Mucosa of descending colon (tissue), 3 donors: ENCODE measurements around the gene MFAP2. TPM values are rescaled to one million over a fixed set of nuclear protein-coding genes. Genes with fewer than 3 reads are reported as not detected.
A peak's percentile ranks its signal among the peaks of the same experiment; 100 is the strongest.

Experiments used
- ATAC-seq: fragments of 200-7000 bp; cut with Tn5 transposase; one replicate; pipeline ENCODE4 v1.9.1; 2020; ENCODE audit warnings: mild to moderate bottlenecking, moderate library complexity
- DNase-seq, 3 donors: peaks; one replicate each; pipeline ENCODE4 v3.0.0-alpha.2; 2020
- H3K36me3 ChIP-seq: fragments of 200-600 bp; one replicate; pipeline ENCODE4 v1.8.0; 2021; ENCODE audit warnings: low read depth, mild to moderate bottlenecking
- H3K4me1 ChIP-seq: fragments of 200-600 bp; one replicate; pipeline ENCODE4 v1.8.0; 2021; ENCODE audit warnings: low read depth, mild to moderate bottlenecking
- H3K4me3 ChIP-seq: fragments of 200-600 bp; one replicate; pipeline ENCODE4 v1.8.0; 2021; ENCODE audit warnings: mild to moderate bottlenecking
- H3K9me3 ChIP-seq: fragments of 200-600 bp; one replicate; pipeline ENCODE4 v1.8.0; 2021; ENCODE audit warnings: mild to moderate bottlenecking
- CTCF ChIP-seq: fragments of 200-600 bp; IDR thresholded peaks from one replicate; pipeline ENCODE4 v1.8.0; 2022; ENCODE audit warnings: antibody characterized with exemption, mild to moderate bottlenecking
- intact Hi-C, 2 donors: fragments of 100-400 bp; cut with DNase I in 1 of 2; cut with micrococcal nuclease in 1 of 2; formaldehyde crosslinking; loops; one replicate each; pipeline versions ENCODE4 v1.11.0 to v1.11.1; 2022; cut with DNase I, micrococcal nuclease
- total RNA-seq, 3 donors: library from RNA; stranded (reverse); fragmentation: NEBNext Ultra II Directional in 2 of 3; extraction: Animal tissue kit (Norgen Biotek cat#: 25700) in 2 of 3; gene quantifications; one replicate each; pipeline versions ENCODE4 v1.2.1 to v1.2.4, GENCODE V29; 2021 to 2023
- donor health status: DM: no; HTN: no; CAD: no; lungs with moderate emphysema.
- donor health status: DM: no; HTN: no; CAD: no.
- donor health status: DM: no; HTN: yes; CAD: no.

Gene MFAP2
- total RNA-seq, 3 donors from 2014 or later = 2.4 to 6.3 (median 5.4) TPM

- no peak for TF ChIP-seq CTCF
- no peaks in the 10 kb centered on the region for H3K9me3 ChIP-seq
- H3K4me3 ChIP-seq = no peak overlapping the region
- H3K4me1 ChIP-seq = peaks cover 4% of the 10 kb centered on the region
- intact Hi-C loops = no loop called here
- no peaks in the 10 kb centered on the region for H3K36me3 ChIP-seq
- DNase-seq (no peak), ATAC-seq (no peak)
Observed at GRCh38 chr1:16975211-16975610, 5.2 kb downstream of the MFAP2 start.

GRCh38 chr1:16973215-16973614 is 7.2 kb downstream of the MFAP2 start:
- H3K4me1 ChIP-seq = no peaks in the 10 kb centered on the region
- H3K9me3 ChIP-seq = no peaks in the 10 kb centered on the region
- ATAC-seq (no peak), DNase-seq (no peak)
- intact Hi-C loops = no loop called here
- H3K36me3 ChIP-seq = no peaks in the 10 kb centered on the region
- no peak overlapping the region for H3K4me3 ChIP-seq
- no peak for TF ChIP-seq CTCF

- Histone ChIP-seq H3K9me3 (no peaks in the 10 kb centered on the region), H3K4me1 (no peaks in the 10 kb centered on the region), H3K36me3 (no peaks in the 10 kb centered on the region), H3K4me3 (no peak overlapping the region)
- ATAC-seq (no peak), DNase-seq (no peak)
- intact Hi-C loops = no loop called here
- no peak for TF ChIP-seq CTCF
Observed at GRCh38 chr1:16972189-16972895, 8.1 kb downstream of the MFAP2 start.

GRCh38 chr1:16971341-16972188 is 8.9 kb downstream of the MFAP2 start:
- DNase-seq (no peak), ATAC-seq (peak; percentile 54)
- no peaks in the 10 kb centered on the region for H3K9me3 ChIP-seq
- no peaks in the 10 kb centered on the region for H3K36me3 ChIP-seq
- no peak overlapping the region for H3K4me3 ChIP-seq
- intact Hi-C loops = no loop called here
- TF ChIP-seq CTCF = no peak
- no peaks in the 10 kb centered on the region for H3K4me1 ChIP-seq

- no peaks in the 10 kb centered on the region for H3K36me3 ChIP-seq
- H3K9me3 ChIP-seq = no peaks in the 10 kb centered on the region
- no peak for ATAC-seq
- no peak for TF ChIP-seq CTCF
- H3K4me1 ChIP-seq = no peaks in the 10 kb centered on the region
- intact Hi-C loops = no loop called here
- no peak for DNase-seq
- H3K4me3 ChIP-seq = no peak overlapping the region
Observed at GRCh38 chr1:16970132-16970910, 10.1 kb downstream of the MFAP2 start.
